Non-pigmented ciliary epithelial cell (primary cell): Measurements from ENCODE around the gene GLIPR1.
"Not testable (repeated sequence)": the region's sequence is repeated elsewhere in the genome, so short reads cannot be mapped to it uniquely, and the experiment has no call there.

Source experiments
- DNase-seq: peaks from one replicate; pipeline ENCODE4 v3.0.0-alpha.2; 2010; ENCODE audit warnings: low read depth

Gene GLIPR1

GRCh38 chr12:75521224-75521623 lies 40.7 kb downstream of the GLIPR1 start:
- DNase-seq: not testable (repeated sequence)

GRCh38 chr12:75522124-75522523 lies 41.6 kb downstream of the GLIPR1 start:
- not testable (repeated sequence) for DNase-seq

GRCh38 chr12:75525263-75525662 lies 44.7 kb downstream of the GLIPR1 start:
- no peak for DNase-seq

- DNase-seq: no peak
Measured at GRCh38 chr12:75526655-75527511, 46.3 kb downstream of the GLIPR1 start.

- no peak for DNase-seq
Measured at GRCh38 chr12:75528272-75528671, 47.7 kb downstream of the GLIPR1 start.

- no peak for DNase-seq
Measured at GRCh38 chr12:75528692-75529091, 48.1 kb downstream of the GLIPR1 start.

GRCh38 chr12:75529316-75529715 lies 48.8 kb downstream of the GLIPR1 start:
- DNase-seq: no peak

- DNase-seq: no peak
Measured at GRCh38 chr12:75529826-75530225, 49.3 kb downstream of the GLIPR1 start.

GRCh38 chr12:75533239-75533638 lies 52.7 kb downstream of the GLIPR1 start:
- no peak for DNase-seq

GRCh38 chr12:75539889-75540288 lies 59.3 kb downstream of the GLIPR1 start:
- no peak for DNase-seq

- DNase-seq: no peak
Measured at GRCh38 chr12:75542942-75543341, 62.4 kb downstream of the GLIPR1 start.

GRCh38 chr12:75543529-75543928 lies 63.0 kb downstream of the GLIPR1 start:
- no peak for DNase-seq

GRCh38 chr12:75545636-75546035 lies 65.1 kb downstream of the GLIPR1 start:
- DNase-seq: no peak

- DNase-seq: no peak
Measured at GRCh38 chr12:75548879-75549278, 68.3 kb downstream of the GLIPR1 start.

- no peak for DNase-seq
Measured at GRCh38 chr12:75549989-75550388, 69.4 kb downstream of the GLIPR1 start.

- no peak for DNase-seq
Measured at GRCh38 chr12:75550401-75551240, 70.1 kb downstream of the GLIPR1 start.

GRCh38 chr12:75551477-75551876 lies 70.9 kb downstream of the GLIPR1 start:
- DNase-seq: no peak

- no peak for DNase-seq
Measured at GRCh38 chr12:75553398-75553797, 72.8 kb downstream of the GLIPR1 start.
